ENCODE results near the gene SEPTIN7.

SEPTIN7 gene

DNA sequence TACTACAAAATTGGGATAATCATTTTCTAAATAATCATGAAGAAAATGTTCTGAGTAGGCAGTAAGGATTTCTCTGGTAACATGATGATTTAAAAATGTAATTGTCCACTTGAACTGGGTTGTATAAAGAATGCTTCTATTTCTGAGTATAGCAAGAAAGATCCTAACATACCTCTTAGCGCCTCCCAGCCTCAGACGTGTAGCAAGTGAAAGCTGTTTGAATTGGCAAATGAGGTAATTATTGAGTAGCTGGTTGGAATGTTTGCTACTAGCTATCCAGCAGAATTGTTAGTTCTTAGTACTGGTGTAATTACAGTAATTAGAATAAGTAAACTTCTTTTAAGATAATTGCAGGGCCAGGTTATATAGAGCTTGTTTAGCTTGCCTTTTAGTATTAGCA lies 47.9 kb downstream of the SEPTIN7 start:
- Histone ChIP-seq H3K4me3 (ENCODE audit: low read length) (no peak overlapping the region), H3K9ac (ENCODE audit: low read depth, low read length) (no peak overlapping the region), H3K27ac (ENCODE audit: low read length) (no peak overlapping the region), H3K27me3 (ENCODE audit: insufficient read depth, low read length) (no peaks in the 10 kb centered on the region), H3K36me3 (ENCODE audit: insufficient read depth, low read depth, low read length) (peaks cover 28% of the 10 kb centered on the region), H3K4me1 (ENCODE audit: insufficient read depth, low read length) (0 out of 2 replicates have a peak, but pooled peaks cover 2% of the 10 kb centered on the region), H3K9me3 (ENCODE audit: insufficient read depth, low read depth, low read length) (no peaks in the 10 kb centered on the region)

DNA sequence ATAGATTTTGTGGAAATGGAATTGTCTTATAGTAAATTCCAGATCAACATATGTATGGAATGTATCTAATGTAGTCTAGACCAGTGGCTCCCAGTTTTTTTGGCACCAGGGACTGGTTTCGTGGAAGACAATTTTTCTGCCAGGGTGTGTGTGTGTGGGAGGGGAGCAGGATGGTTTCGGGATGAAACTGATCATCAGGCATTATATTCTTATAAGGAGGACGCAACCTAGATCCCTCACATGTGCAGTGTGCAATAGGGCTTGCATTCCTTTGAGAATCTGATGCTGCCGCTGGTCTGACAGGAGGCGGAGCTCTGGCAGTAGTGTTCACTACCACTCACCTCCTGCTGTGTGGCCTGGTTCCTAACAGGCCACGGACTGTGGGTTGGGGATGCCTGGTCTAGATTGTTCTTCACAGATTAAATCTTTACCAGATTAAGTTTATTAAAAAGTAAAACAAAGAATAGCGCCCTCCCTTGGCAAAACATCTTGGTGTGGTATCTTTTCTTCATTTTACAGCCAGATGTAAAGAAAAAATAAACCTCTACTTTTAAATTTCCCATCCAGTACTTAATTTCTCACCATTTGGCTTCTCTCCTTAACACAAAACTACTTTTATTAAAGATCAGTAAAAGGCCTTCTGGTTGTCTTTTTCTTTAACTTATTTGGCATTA lies 48.4 kb downstream of the SEPTIN7 start:
- H3K27me3 ChIP-seq (ENCODE audit: insufficient read depth, low read length), result no peaks in the 10 kb centered on the region
- H3K36me3 ChIP-seq (ENCODE audit: insufficient read depth, low read depth, low read length), result peaks cover 28% of the 10 kb centered on the region
- H3K4me3 ChIP-seq (ENCODE audit: low read length), result no peak overlapping the region
- H3K9me3 ChIP-seq (ENCODE audit: insufficient read depth, low read depth, low read length), result no peaks in the 10 kb centered on the region
- 0 out of 2 replicates have a peak, but pooled peaks cover 2% of the 10 kb centered on the region for H3K4me1 ChIP-seq (ENCODE audit: insufficient read depth, low read length)
- no peak overlapping the region for H3K9ac ChIP-seq (ENCODE audit: low read depth, low read length)
- H3K27ac ChIP-seq (ENCODE audit: low read length), result no peak overlapping the region

DNA sequence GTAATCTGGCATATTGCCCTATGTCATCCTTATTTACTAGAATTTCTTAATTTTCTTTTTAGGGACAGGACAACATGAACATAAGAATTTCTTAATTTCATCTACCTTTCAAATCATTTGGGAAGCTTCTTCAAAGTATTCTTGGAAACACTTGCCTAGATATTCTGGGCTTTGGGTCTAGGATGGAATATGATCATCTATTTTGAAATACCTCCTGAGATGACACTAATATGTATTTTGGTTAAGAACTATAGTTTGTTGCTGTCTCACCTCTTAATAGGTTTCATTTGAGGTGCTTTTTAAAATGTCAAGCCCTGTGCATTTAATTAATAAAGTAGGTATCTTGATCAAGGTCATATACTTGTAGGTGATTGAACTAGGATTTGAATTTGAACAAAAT lies 49.1 kb downstream of the SEPTIN7 start:
- H3K9me3 ChIP-seq (ENCODE audit: insufficient read depth, low read depth, low read length), result no peaks in the 10 kb centered on the region
- no peaks in the 10 kb centered on the region for H3K27me3 ChIP-seq (ENCODE audit: insufficient read depth, low read length)
- no peak overlapping the region for H3K4me3 ChIP-seq (ENCODE audit: low read length)
- 0 out of 2 replicates have a peak, but pooled peaks cover 2% of the 10 kb centered on the region for H3K4me1 ChIP-seq (ENCODE audit: insufficient read depth, low read length)
- peaks cover 28% of the 10 kb centered on the region for H3K36me3 ChIP-seq (ENCODE audit: insufficient read depth, low read depth, low read length)
- H3K9ac ChIP-seq (ENCODE audit: low read depth, low read length), result no peak overlapping the region
- no peak overlapping the region for H3K27ac ChIP-seq (ENCODE audit: low read length)
